Lower lobe of right lung (tissue), 2 donors: ENCODE results near the gene LDLRAD4. TPM values are rescaled to one million over a fixed set of nuclear protein-coding genes. Genes with fewer than 3 reads are reported as not detected.

Source experiments
- ATAC-seq, 2 donors: fragments of 200-7000 bp; cut with Tn5 transposase; one replicate each; pipeline ENCODE4 v1.9.1; 2020 to 2022; ENCODE audit warnings: mild to moderate bottlenecking in 2 of 2, moderate library complexity in 2 of 2
- DNase-seq: peaks from one replicate; pipeline ENCODE4 v3.0.0-alpha.2; 2020
- H3K27ac ChIP-seq: fragments of 200-600 bp; one replicate; pipeline ENCODE4 v1.8.0; 2022
- H3K27me3 ChIP-seq: fragments of 200-600 bp; one replicate; pipeline ENCODE4 v1.8.0; 2022; ENCODE audit warnings: low read depth
- H3K36me3 ChIP-seq: fragments of 200-600 bp; one replicate; pipeline ENCODE4 v1.8.0; 2022; ENCODE audit warnings: mild to moderate bottlenecking
- H3K4me1 ChIP-seq: fragments of 200-600 bp; one replicate; pipeline ENCODE4 v1.8.0; 2022
- H3K4me3 ChIP-seq: fragments of 200-600 bp; one replicate; pipeline ENCODE4 v1.8.0; 2022; ENCODE audit warnings: mild to moderate bottlenecking
- H3K9me3 ChIP-seq: fragments of 200-600 bp; one replicate; pipeline ENCODE4 v1.8.0; 2022
- intact Hi-C: fragments of 100-400 bp; cut with DNase I; formaldehyde crosslinking; loops from one replicate; pipeline ENCODE4 v1.11.0; 2022
- total RNA-seq: library from RNA; stranded (reverse); fragmentation: NEBNext Ultra II Directional; extraction: Animal tissue kit (Norgen Biotek cat#: 25700); gene quantifications from one replicate; pipeline ENCODE4 v1.2.1, GENCODE V29; 2021
- TF ChIP-seq, protein P1 (sequence below): fragments of 200-600 bp; IDR thresholded peaks from one replicate; pipeline ENCODE4 v1.8.0; 2022; ENCODE audit warnings: antibody characterized with exemption, mild to moderate bottlenecking
- donor health status: DM: no; HTN: yes; CAD: no; lungs with severe emphysema.

Gene LDLRAD4
- total RNA-seq, 1 donor from 2014 or later: 24.6 TPM

DNA sequence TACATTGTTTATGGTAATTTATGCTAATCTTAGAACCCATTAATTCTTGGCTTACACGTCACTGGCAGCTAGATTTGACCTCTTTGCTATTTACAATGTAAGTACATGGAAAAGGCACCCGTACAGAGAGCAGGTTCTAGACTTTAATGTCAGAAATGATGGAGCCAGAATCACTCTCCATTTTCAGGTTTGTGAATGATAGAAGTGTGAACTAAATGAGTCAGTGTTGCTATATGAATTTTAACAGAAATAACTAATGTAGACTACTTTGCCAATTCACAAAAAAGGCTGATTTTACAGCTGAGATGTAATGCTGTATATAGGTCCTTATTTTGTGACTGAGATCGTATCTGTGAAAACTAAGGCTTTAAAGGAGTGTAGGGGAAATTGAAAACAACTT is 214.6 kb downstream of the LDLRAD4 start:
- no peak overlapping the region for H3K27ac ChIP-seq
- no peaks in the 10 kb centered on the region for H3K36me3 ChIP-seq
- intact Hi-C loops: no loop called here
- H3K27me3 ChIP-seq: no peaks in the 10 kb centered on the region
- H3K4me3 ChIP-seq: no peak overlapping the region
- ATAC-seq (no peak), DNase-seq (no peak)
- peaks cover 2% of the 10 kb centered on the region for H3K4me1 ChIP-seq
- H3K9me3 ChIP-seq: no peaks in the 10 kb centered on the region
- TF ChIP-seq, protein P1, sequence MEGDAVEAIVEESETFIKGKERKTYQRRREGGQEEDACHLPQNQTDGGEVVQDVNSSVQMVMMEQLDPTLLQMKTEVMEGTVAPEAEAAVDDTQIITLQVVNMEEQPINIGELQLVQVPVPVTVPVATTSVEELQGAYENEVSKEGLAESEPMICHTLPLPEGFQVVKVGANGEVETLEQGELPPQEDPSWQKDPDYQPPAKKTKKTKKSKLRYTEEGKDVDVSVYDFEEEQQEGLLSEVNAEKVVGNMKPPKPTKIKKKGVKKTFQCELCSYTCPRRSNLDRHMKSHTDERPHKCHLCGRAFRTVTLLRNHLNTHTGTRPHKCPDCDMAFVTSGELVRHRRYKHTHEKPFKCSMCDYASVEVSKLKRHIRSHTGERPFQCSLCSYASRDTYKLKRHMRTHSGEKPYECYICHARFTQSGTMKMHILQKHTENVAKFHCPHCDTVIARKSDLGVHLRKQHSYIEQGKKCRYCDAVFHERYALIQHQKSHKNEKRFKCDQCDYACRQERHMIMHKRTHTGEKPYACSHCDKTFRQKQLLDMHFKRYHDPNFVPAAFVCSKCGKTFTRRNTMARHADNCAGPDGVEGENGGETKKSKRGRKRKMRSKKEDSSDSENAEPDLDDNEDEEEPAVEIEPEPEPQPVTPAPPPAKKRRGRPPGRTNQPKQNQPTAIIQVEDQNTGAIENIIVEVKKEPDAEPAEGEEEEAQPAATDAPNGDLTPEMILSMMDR: no peak

DNA sequence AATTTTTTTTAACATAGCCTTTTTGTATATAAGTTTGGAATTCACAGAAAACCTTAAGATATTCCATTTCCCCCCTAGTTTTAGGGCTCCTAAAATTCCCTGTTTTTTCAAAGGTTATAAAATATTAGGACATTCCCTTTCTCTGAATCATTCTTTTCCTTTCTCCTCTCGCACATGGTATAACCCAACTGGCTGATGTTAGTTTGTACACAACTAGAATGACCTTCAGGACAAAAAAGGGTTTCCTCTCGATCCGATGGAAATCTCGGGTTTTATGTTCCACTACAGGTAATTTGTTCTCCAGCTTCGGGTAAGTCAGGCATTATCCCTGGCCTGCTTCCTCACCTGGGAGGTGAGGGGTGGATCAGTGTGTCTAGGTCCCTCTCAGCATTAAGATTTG is 215.1 kb downstream of the LDLRAD4 start:
- Histone ChIP-seq H3K36me3 (no peaks in the 10 kb centered on the region), H3K27ac (no peak overlapping the region), H3K9me3 (no peaks in the 10 kb centered on the region), H3K4me1 (no peaks in the 10 kb centered on the region), H3K4me3 (no peak overlapping the region), H3K27me3 (no peaks in the 10 kb centered on the region)
- TF ChIP-seq, protein P1: no peak
- ATAC-seq (no peak), DNase-seq (no peak)
- intact Hi-C loops: no loop called here

DNA sequence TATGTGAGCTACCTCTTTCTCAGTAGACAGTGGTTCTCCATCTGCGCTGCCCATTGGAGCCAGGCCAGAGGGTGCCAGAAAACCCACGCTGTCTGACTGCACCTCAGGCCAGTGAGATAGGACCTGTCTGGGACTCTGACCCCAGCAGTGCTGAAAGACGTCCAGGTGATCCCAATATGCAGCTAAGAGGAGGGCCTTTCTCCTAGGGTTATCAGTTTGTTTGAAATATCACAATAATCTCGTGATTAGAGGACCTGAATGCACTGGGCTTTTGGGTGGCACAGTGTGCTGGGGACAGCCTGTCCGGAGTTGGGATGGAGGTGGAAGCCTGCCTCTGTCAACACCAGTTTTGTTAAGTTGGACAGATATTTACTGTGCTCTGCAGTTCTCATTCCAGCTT is 216.3 kb downstream of the LDLRAD4 start:
- Histone ChIP-seq H3K4me3 (no peak overlapping the region), H3K9me3 (no peaks in the 10 kb centered on the region), H3K27ac (no peak overlapping the region), H3K4me1 (no peaks in the 10 kb centered on the region), H3K36me3 (no peaks in the 10 kb centered on the region), H3K27me3 (no peaks in the 10 kb centered on the region)
- DNase-seq: no peak
- intact Hi-C loops: no loop called here
- ATAC-seq: no peak
- TF ChIP-seq, protein P1: no peak

DNA sequence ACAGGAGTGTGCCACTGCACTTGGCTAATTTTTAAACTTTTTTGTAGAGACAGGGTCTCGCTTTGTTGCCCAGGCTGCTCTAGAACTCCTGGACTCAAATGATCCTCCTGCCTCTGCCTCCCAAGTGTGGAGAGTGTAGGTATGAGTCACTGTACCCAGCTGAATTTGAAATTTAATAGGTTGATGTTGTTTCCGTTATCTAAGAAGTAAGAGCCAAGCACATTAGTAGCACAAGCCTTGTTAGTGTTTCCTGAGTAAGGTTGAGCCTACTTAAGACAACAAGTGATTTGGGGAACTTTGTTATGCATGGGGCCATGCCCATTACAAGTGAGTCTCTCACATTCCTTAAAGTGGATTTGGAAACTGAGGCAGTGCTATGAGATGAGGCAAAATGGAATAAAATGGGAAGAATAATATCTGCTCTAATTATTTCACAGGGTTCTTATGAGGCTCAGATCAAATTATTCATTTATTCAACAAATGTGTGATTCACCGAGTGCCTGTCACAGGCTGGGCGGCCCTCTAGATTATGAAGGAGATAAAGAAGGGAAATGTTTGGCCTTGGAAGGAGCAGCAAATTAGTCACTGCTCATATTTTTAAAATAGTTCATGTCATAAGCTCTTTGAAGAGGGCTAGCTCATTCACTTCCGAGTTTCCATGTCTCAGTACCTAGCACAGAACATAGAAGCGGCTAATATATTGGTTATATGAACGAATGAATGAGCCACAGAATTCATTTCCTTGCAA is 217.2 kb downstream of the LDLRAD4 start:
- no peaks in the 10 kb centered on the region for H3K4me1 ChIP-seq

DNA sequence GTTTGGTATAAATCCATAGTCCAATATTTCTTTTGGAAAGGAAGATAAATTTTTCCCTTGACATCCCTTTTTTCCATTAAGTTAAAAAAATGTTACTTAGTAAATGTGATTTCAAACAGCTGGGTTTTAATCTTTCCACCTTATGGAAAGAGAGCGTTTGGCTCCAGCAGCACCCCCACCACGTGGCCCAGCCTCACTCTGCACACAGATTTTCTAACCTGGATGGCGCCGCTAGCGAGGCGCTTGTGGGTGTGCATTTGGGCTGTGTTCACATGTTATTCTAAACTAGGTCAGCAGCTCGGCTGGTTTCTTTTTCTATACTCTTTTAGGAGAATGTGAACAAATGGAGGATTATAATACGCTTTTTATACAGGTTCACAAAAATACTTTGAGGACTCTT is 218.0 kb downstream of the LDLRAD4 start:
- Histone ChIP-seq H3K27ac (no peak overlapping the region), H3K36me3 (no peaks in the 10 kb centered on the region), H3K9me3 (no peaks in the 10 kb centered on the region), H3K4me1 (no peaks in the 10 kb centered on the region), H3K4me3 (no peak overlapping the region), H3K27me3 (no peaks in the 10 kb centered on the region)
- intact Hi-C loops: no loop called here
- DNase-seq: no peak
- TF ChIP-seq, protein P1: no peak
- no peak for ATAC-seq

More for the DNA sequence above, 217.2 kb downstream of the LDLRAD4 start:
- ATAC-seq (peak in 1 of 2 donors; percentile 27), DNase-seq (no peak)
- intact Hi-C loops: no loop called here
- Histone ChIP-seq H3K36me3 (no peaks in the 10 kb centered on the region), H3K4me3 (no peak overlapping the region), H3K27ac (peak overlapping the region; percentile 31), H3K27me3 (no peaks in the 10 kb centered on the region), H3K9me3 (no peaks in the 10 kb centered on the region)
- TF ChIP-seq, protein P1: no peak
